ENCODE measurements around the gene PCDH15. TPM values are rescaled to one million over a fixed set of nuclear protein-coding genes. Genes with fewer than 3 reads are reported as not detected.
A peak's percentile ranks its signal among the peaks of the same experiment; 100 is the strongest.

PCDH15 gene
- total RNA-seq, 1 experiment from 2014 or later, result not detected

- Mint-ChIP-seq H3K27ac (ENCODE audit: unreplicated experiment) (no peak overlapping the region), H3K36me3 (ENCODE audit: insufficient read depth, unreplicated experiment) (no peaks in the 10 kb centered on the region), H3K4me1 (ENCODE audit: low read depth, unreplicated experiment) (peaks cover 11% of the 10 kb centered on the region), H3K4me3 (ENCODE audit: low read depth, unreplicated experiment) (no peak overlapping the region), H3K27me3 (ENCODE audit: unreplicated experiment) (no peaks in the 10 kb centered on the region), H3K9me3 (ENCODE audit: low read depth, unreplicated experiment) (no peaks in the 10 kb centered on the region)
- DNase-seq, result no peak
- no TSS peak for BruUV-seq (replicated peaks)
- CTCF ChIA-PET, result no interaction called here
- intact Hi-C loops (cut with micrococcal nuclease; ENCODE audit: unreplicated experiment), result loop anchor here (2.0 to 10.0 kb wide), 4 partner anchors 246 to 1032 kb away; no protein-coding TSS in a partner anchor
- TF ChIP-seq, protein P1, sequence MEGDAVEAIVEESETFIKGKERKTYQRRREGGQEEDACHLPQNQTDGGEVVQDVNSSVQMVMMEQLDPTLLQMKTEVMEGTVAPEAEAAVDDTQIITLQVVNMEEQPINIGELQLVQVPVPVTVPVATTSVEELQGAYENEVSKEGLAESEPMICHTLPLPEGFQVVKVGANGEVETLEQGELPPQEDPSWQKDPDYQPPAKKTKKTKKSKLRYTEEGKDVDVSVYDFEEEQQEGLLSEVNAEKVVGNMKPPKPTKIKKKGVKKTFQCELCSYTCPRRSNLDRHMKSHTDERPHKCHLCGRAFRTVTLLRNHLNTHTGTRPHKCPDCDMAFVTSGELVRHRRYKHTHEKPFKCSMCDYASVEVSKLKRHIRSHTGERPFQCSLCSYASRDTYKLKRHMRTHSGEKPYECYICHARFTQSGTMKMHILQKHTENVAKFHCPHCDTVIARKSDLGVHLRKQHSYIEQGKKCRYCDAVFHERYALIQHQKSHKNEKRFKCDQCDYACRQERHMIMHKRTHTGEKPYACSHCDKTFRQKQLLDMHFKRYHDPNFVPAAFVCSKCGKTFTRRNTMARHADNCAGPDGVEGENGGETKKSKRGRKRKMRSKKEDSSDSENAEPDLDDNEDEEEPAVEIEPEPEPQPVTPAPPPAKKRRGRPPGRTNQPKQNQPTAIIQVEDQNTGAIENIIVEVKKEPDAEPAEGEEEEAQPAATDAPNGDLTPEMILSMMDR (IDR thresholded peaks at IDR 0.05; ENCODE audit: unreplicated experiment), result no peak
Measured at GRCh38 chr10:53846809-53847208, 954.2 kb downstream of the PCDH15 start.

DNA sequence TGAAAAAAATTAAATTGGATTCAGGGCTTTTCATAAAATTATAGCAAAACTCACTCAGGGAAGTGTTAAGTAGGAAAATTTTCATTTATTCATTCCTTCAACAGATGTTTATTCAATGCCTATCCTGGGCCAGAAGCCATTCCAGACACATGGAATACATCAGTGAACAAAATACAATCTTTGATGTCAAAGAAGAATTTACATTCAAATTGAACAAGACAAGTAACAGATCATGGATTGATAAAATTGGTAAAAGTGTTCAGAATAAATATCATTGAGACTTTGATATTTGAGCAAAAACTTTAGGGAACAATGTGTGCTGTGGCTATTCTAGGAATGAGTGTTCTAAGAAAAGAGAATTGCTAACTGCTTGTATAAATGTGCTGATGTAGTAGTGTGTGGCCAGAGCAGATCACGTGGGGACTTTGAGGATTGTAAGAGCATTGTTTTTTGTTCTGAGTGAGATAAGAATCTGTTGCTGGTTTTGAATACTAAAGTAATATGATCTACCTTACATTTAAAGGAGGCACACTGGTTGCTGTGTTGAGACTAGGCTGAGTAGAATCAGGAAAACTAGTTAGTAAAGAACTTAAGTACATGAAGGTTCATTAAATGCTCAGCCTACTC is 957.2 kb downstream of the PCDH15 start:
- TF ChIP-seq, protein P1 (IDR thresholded peaks at IDR 0.05; ENCODE audit: unreplicated experiment), result no peak
- no TSS peak for BruUV-seq (replicated peaks)
- intact Hi-C loops (cut with micrococcal nuclease; ENCODE audit: unreplicated experiment), result loop anchor here (5.0 to 10.0 kb wide), 4 partner anchors 153 to 1029 kb away; no protein-coding TSS in a partner anchor
- Mint-ChIP-seq H3K27ac (ENCODE audit: unreplicated experiment) (no peak overlapping the region), H3K9me3 (ENCODE audit: low read depth, unreplicated experiment) (no peaks in the 10 kb centered on the region), H3K36me3 (ENCODE audit: insufficient read depth, unreplicated experiment) (no peaks in the 10 kb centered on the region), H3K4me3 (ENCODE audit: low read depth, unreplicated experiment) (no peak overlapping the region), H3K4me1 (ENCODE audit: low read depth, unreplicated experiment) (peaks cover 11% of the 10 kb centered on the region), H3K27me3 (ENCODE audit: unreplicated experiment) (no peaks in the 10 kb centered on the region)
- CTCF ChIA-PET, result no interaction called here
- DNase-seq, result peak; percentile 22

GRCh38 chr10:53841483-53842145 is 959.4 kb downstream of the PCDH15 start:
- H3K27me3 Mint-ChIP-seq (ENCODE audit: unreplicated experiment), result no peaks in the 10 kb centered on the region
- TF ChIP-seq, protein P1 (IDR thresholded peaks at IDR 0.05; ENCODE audit: unreplicated experiment), result no peak
- DNase-seq, result no peak
- H3K9me3 Mint-ChIP-seq (ENCODE audit: low read depth, unreplicated experiment), result no peaks in the 10 kb centered on the region
- no peak overlapping the region for H3K27ac Mint-ChIP-seq (ENCODE audit: unreplicated experiment)
- CTCF ChIA-PET, result interaction anchor here (0.8 kb wide), 1 partner anchor 593 kb away, joined by 3 read pairs; no protein-coding TSS in a partner anchor
- no peak overlapping the region for H3K4me3 Mint-ChIP-seq (ENCODE audit: low read depth, unreplicated experiment)
- no peaks in the 10 kb centered on the region for H3K36me3 Mint-ChIP-seq (ENCODE audit: insufficient read depth, unreplicated experiment)
- peaks cover 11% of the 10 kb centered on the region for H3K4me1 Mint-ChIP-seq (ENCODE audit: low read depth, unreplicated experiment)
- intact Hi-C loops (cut with micrococcal nuclease; ENCODE audit: unreplicated experiment), result loop anchor here (5.0 to 10.0 kb wide), 4 partner anchors 156 to 1027 kb away; no protein-coding TSS in a partner anchor
- no TSS peak for BruUV-seq (replicated peaks)

- no peak overlapping the region for H3K27ac Mint-ChIP-seq (ENCODE audit: unreplicated experiment)
- no TSS peak for BruUV-seq (replicated peaks)
- TF ChIP-seq, protein P1 (IDR thresholded peaks at IDR 0.05; ENCODE audit: unreplicated experiment), result no peak
- intact Hi-C loops (cut with micrococcal nuclease; ENCODE audit: unreplicated experiment), result loop anchor here (5.0 to 10.0 kb wide), 4 partner anchors 157 to 1026 kb away; no protein-coding TSS in a partner anchor
- H3K9me3 Mint-ChIP-seq (ENCODE audit: low read depth, unreplicated experiment), result no peaks in the 10 kb centered on the region
- peaks cover 11% of the 10 kb centered on the region for H3K4me1 Mint-ChIP-seq (ENCODE audit: low read depth, unreplicated experiment)
- DNase-seq, result no peak
- H3K36me3 Mint-ChIP-seq (ENCODE audit: insufficient read depth, unreplicated experiment), result no peaks in the 10 kb centered on the region
- no peak overlapping the region for H3K4me3 Mint-ChIP-seq (ENCODE audit: low read depth, unreplicated experiment)
- H3K27me3 Mint-ChIP-seq (ENCODE audit: unreplicated experiment), result no peaks in the 10 kb centered on the region
- CTCF ChIA-PET, result interaction anchor here (1.2 kb wide), 1 partner anchor 562 kb away, joined by 3 read pairs; no protein-coding TSS in a partner anchor
Measured at GRCh38 chr10:53840653-53841052, 960.4 kb downstream of the PCDH15 start.

Measured in Calu3 (cell line).